ENCODE data around the gene SNAI3. TPM values are rescaled to one million over a fixed set of nuclear protein-coding genes. Genes with fewer than 3 reads are reported as not detected.

SNAI3 gene
- 10 to 100 TPM; 14.4 to 15.0 TPM for total RNA-seq

GRCh38 chr16:88686439-88687253 lies at the start of gene SNAI3:
Gene SNAI3 (minus strand): TSS chr16:88686507. CDS start chr16:88686406, 101 bp downstream.
- POLR2A ChIA-PET, result interaction anchor here (0.5 to 4.3 kb wide), 6 partner anchors 12 to 116 kb away, joined by 3 to 66 read pairs (median 4); no protein-coding TSS in a partner anchor
- H3K27ac Mint-ChIP-seq, result peak within 1 kb of the TSS; percentile 73
- peak; percentile 95 for DNase-seq
- peak; percentile 79 for ATAC-seq (ENCODE audit: low read depth)
- H3K9me3 Mint-ChIP-seq, result no peaks in the 10 kb centered on the region
- peaks cover 32% of the 10 kb centered on the region for H3K4me1 Mint-ChIP-seq
- H3K27me3 Mint-ChIP-seq, result peaks cover 1% of the 10 kb centered on the region
- peaks cover under 1% of the 10 kb centered on the region for H3K36me3 Mint-ChIP-seq
- H3K4me3 Mint-ChIP-seq, result peak within 1 kb of the TSS; percentile 86

- Mint-ChIP-seq H3K36me3 (peaks cover 3% of the 10 kb centered on the region), H3K4me3 (no peak overlapping the region), H3K27ac (no peak overlapping the region), H3K9me3 (no peaks in the 10 kb centered on the region), H3K4me1 (no peaks in the 10 kb centered on the region), H3K27me3 (no peaks in the 10 kb centered on the region)
- POLR2A ChIA-PET, result interaction anchor here (0.5 to 2.3 kb wide), 3 partner anchors 47 to 75 kb away, joined by 3 to 7 read pairs (median 4); partner anchors contain the start of gene APRT
- DNase-seq (no peak), ATAC-seq (ENCODE audit: low read depth) (no peak)
Measured at GRCh38 chr16:88736088-88736487, 49.8 kb upstream of the SNAI3 start.

GRCh38 chr16:88735616-88736015 lies 49.3 kb upstream of the SNAI3 start:
- no peak for ATAC-seq (ENCODE audit: low read depth)
- H3K27ac Mint-ChIP-seq, result no peak overlapping the region
- H3K36me3 Mint-ChIP-seq, result peaks cover 4% of the 10 kb centered on the region
- no peaks in the 10 kb centered on the region for H3K4me1 Mint-ChIP-seq
- no peaks in the 10 kb centered on the region for H3K9me3 Mint-ChIP-seq
- DNase-seq, result no peak
- no peaks in the 10 kb centered on the region for H3K27me3 Mint-ChIP-seq
- no peak overlapping the region for H3K4me3 Mint-ChIP-seq
- POLR2A ChIA-PET, result interaction anchor here (0.5 to 1.1 kb wide), 3 partner anchors 46 to 50 kb away, joined by 3 to 4 read pairs (median 3); no protein-coding TSS in a partner anchor

GRCh38 chr16:88735121-88735520 lies 48.8 kb upstream of the SNAI3 start:
- Mint-ChIP-seq H3K27me3 (no peaks in the 10 kb centered on the region), H3K36me3 (peaks cover 5% of the 10 kb centered on the region), H3K4me3 (no peak overlapping the region), H3K9me3 (no peaks in the 10 kb centered on the region), H3K27ac (no peak overlapping the region), H3K4me1 (no peaks in the 10 kb centered on the region)
- ATAC-seq (ENCODE audit: low read depth), result no peak
- DNase-seq, result no peak
- POLR2A ChIA-PET, result interaction anchor here (1.1 kb wide), 1 partner anchor 46 kb away, joined by 3 read pairs; no protein-coding TSS in a partner anchor

- Mint-ChIP-seq H3K36me3 (peaks cover 4% of the 10 kb centered on the region), H3K4me3 (no peak overlapping the region), H3K27me3 (no peaks in the 10 kb centered on the region), H3K9me3 (no peaks in the 10 kb centered on the region), H3K4me1 (peaks cover 1% of the 10 kb centered on the region), H3K27ac (no peak overlapping the region)
- ATAC-seq (ENCODE audit: low read depth) (no peak), DNase-seq (no peak)
- POLR2A ChIA-PET, result no interaction called here
Measured at GRCh38 chr16:88734361-88734728, 48.0 kb upstream of the SNAI3 start.

GRCh38 chr16:88733630-88734360 lies 47.5 kb upstream of the SNAI3 start:
- no peak for ATAC-seq (ENCODE audit: low read depth)
- H3K9me3 Mint-ChIP-seq, result no peaks in the 10 kb centered on the region
- no peak overlapping the region for H3K4me3 Mint-ChIP-seq
- POLR2A ChIA-PET, result no interaction called here
- no peaks in the 10 kb centered on the region for H3K27me3 Mint-ChIP-seq
- no peak for DNase-seq
- H3K4me1 Mint-ChIP-seq, result peaks cover 1% of the 10 kb centered on the region
- H3K36me3 Mint-ChIP-seq, result peaks cover 4% of the 10 kb centered on the region
- H3K27ac Mint-ChIP-seq, result no peak overlapping the region

- ATAC-seq (ENCODE audit: low read depth), result no peak
- H3K27me3 Mint-ChIP-seq, result no peaks in the 10 kb centered on the region
Measured at GRCh38 chr16:88732961-88733294, 46.6 kb upstream of the SNAI3 start.

GRCh38 chr16:88732172-88732960 lies 46.1 kb upstream of the SNAI3 start:
- DNase-seq (no peak), ATAC-seq (ENCODE audit: low read depth) (no peak)
- Mint-ChIP-seq H3K4me1 (peaks cover 1% of the 10 kb centered on the region), H3K4me3 (no peak overlapping the region), H3K27me3 (no peaks in the 10 kb centered on the region), H3K36me3 (peaks cover 4% of the 10 kb centered on the region), H3K9me3 (no peaks in the 10 kb centered on the region), H3K27ac (no peak overlapping the region)
- POLR2A ChIA-PET, result no interaction called here

More at GRCh38 chr16:88732961-88733294, 46.6 kb upstream of the SNAI3 start:
- H3K4me3 Mint-ChIP-seq, result no peak overlapping the region
- H3K36me3 Mint-ChIP-seq, result peaks cover 4% of the 10 kb centered on the region
- H3K4me1 Mint-ChIP-seq, result peaks cover 1% of the 10 kb centered on the region
- POLR2A ChIA-PET, result no interaction called here
- no peak overlapping the region for H3K27ac Mint-ChIP-seq
- no peaks in the 10 kb centered on the region for H3K9me3 Mint-ChIP-seq
- DNase-seq, result no peak

- peaks cover 5% of the 10 kb centered on the region for H3K36me3 Mint-ChIP-seq
- H3K9me3 Mint-ChIP-seq, result no peaks in the 10 kb centered on the region
- ATAC-seq (ENCODE audit: low read depth), result no peak
- no peak overlapping the region for H3K27ac Mint-ChIP-seq
- H3K4me1 Mint-ChIP-seq, result peaks cover 1% of the 10 kb centered on the region
- POLR2A ChIA-PET, result no interaction called here
- H3K4me3 Mint-ChIP-seq, result no peak overlapping the region
- no peaks in the 10 kb centered on the region for H3K27me3 Mint-ChIP-seq
- DNase-seq, result no peak
Measured at GRCh38 chr16:88731699-88732098, 45.4 kb upstream of the SNAI3 start.

GRCh38 chr16:88730632-88731607 lies 44.6 kb upstream of the SNAI3 start:
- Mint-ChIP-seq H3K4me1 (peaks cover 1% of the 10 kb centered on the region), H3K4me3 (no peak overlapping the region), H3K36me3 (peaks cover 8% of the 10 kb centered on the region), H3K27me3 (no peaks in the 10 kb centered on the region), H3K9me3 (no peaks in the 10 kb centered on the region), H3K27ac (no peak overlapping the region)
- no peak for ATAC-seq (ENCODE audit: low read depth)
- DNase-seq, result no peak
- POLR2A ChIA-PET, result no interaction called here

GRCh38 chr16:88727871-88728270 lies 41.6 kb upstream of the SNAI3 start:
- no peak for DNase-seq
- POLR2A ChIA-PET, result no interaction called here
- Mint-ChIP-seq H3K9me3 (no peaks in the 10 kb centered on the region), H3K27ac (no peak overlapping the region), H3K4me1 (peaks cover 1% of the 10 kb centered on the region), H3K36me3 (peaks cover 9% of the 10 kb centered on the region), H3K27me3 (no peaks in the 10 kb centered on the region), H3K4me3 (no peak overlapping the region)
- no peak for ATAC-seq (ENCODE audit: low read depth)

- H3K36me3 Mint-ChIP-seq, result peaks cover 9% of the 10 kb centered on the region
- H3K4me3 Mint-ChIP-seq, result no peak overlapping the region
- H3K27ac Mint-ChIP-seq, result no peak overlapping the region
- ATAC-seq (ENCODE audit: low read depth) (no peak), DNase-seq (no peak)
- H3K4me1 Mint-ChIP-seq, result peaks cover 1% of the 10 kb centered on the region
- no peaks in the 10 kb centered on the region for H3K27me3 Mint-ChIP-seq
- POLR2A ChIA-PET, result no interaction called here
- no peaks in the 10 kb centered on the region for H3K9me3 Mint-ChIP-seq
Measured at GRCh38 chr16:88726981-88727380, 40.7 kb upstream of the SNAI3 start.
